Keratinocyte (primary cell): ENCODE results near the gene PLXDC2. TPM values are rescaled to one million over a fixed set of nuclear protein-coding genes. Genes with fewer than 3 reads are reported as not detected.
A peak's percentile ranks its signal among the peaks of the same experiment; 100 is the strongest.

Source experiments
- DNase-seq: peaks from one replicate; pipeline ENCODE4 v3.0.0-alpha.2; 2011; ENCODE audit warnings: low read depth, missing footprints, low spot score
- FAIRE-seq: peaks from 2 replicates; lab custom pipeline; 2011; peaks lifted over from hg19 to GRCh38; lab: Jason Lieb, UNC
- H2AFZ ChIP-seq: 2 replicates; pipeline ENCODE4 v1.6.0; 2012; ENCODE audit warnings: low read length, control low read depth, inconsistent platforms; ENCODE audit not compliant: control insufficient read depth
- H3K27ac ChIP-seq: 2 replicates; pipeline ENCODE4 v1.5.1; 2011; ENCODE audit warnings: low read length; ENCODE audit not compliant: control insufficient read depth, insufficient read depth
- H3K27me3 ChIP-seq: 3 replicates; pipeline ENCODE4 v1.6.0; 2011; ENCODE audit warnings: low read length; ENCODE audit not compliant: control insufficient read depth, insufficient read depth; ENCODE audit errors: extremely low read depth
- H3K36me3 ChIP-seq, 2 experiments: 2 replicates in 1 of 2; 3 replicates in 1 of 2; pipeline ENCODE4 v1.5.1; 2011; ENCODE audit warnings: low read length in 2 of 2, mild to moderate bottlenecking in 1 of 2; ENCODE audit not compliant: control insufficient read depth in 2 of 2, insufficient read depth in 2 of 2; ENCODE audit errors: extremely low read depth in 1 of 2
- H3K4me1 ChIP-seq: 3 replicates; pipeline ENCODE4 v1.5.1; 2011; ENCODE audit warnings: low read length; ENCODE audit not compliant: control insufficient read depth, insufficient read depth; ENCODE audit errors: extremely low read depth
- H3K4me2 ChIP-seq: 3 replicates; pipeline ENCODE4 v1.6.0; 2011; ENCODE audit warnings: low read depth, low read length; ENCODE audit not compliant: control insufficient read depth, insufficient read depth; ENCODE audit errors: extremely low read depth
- H3K4me3 ChIP-seq, 3 experiments: fragments of 200-600 bp in 1 of 3; sonication (generic) in 1 of 3; 2 replicates in 2 of 3; 3 replicates in 1 of 3; pipeline ENCODE4 v1.5.1; 2011 to 2016; ENCODE audit warnings: low read length in 3 of 3, mild to moderate bottlenecking in 3 of 3, control low read depth in 2 of 3, inconsistent platforms in 1 of 3, low read depth in 1 of 3, mixed read lengths in 1 of 3, mixed run types in 1 of 3, moderate library complexity in 1 of 3; ENCODE audit not compliant: control insufficient read depth in 2 of 3, insufficient read depth in 2 of 3; ENCODE audit errors: extremely low read depth in 1 of 3
- H3K79me2 ChIP-seq: 2 replicates; pipeline ENCODE4 v1.6.0; 2012; ENCODE audit warnings: low read length; ENCODE audit not compliant: control insufficient read depth, insufficient read depth
- H3K9ac ChIP-seq: 3 replicates; pipeline ENCODE4 v1.6.0; 2011; ENCODE audit warnings: low read length; ENCODE audit not compliant: control insufficient read depth, insufficient read depth; ENCODE audit errors: extremely low read depth
- H3K9me1 ChIP-seq: 3 replicates; pipeline ENCODE4 v1.6.0; 2011; ENCODE audit warnings: low read length; ENCODE audit not compliant: control insufficient read depth, insufficient read depth; ENCODE audit errors: extremely low read depth
- H3K9me3 ChIP-seq: 2 replicates; pipeline ENCODE4 v1.5.1; 2012; ENCODE audit warnings: low read depth, low read length; ENCODE audit not compliant: control insufficient read depth
- H4K20me1 ChIP-seq: 3 replicates; pipeline ENCODE4 v1.6.0; 2011; ENCODE audit warnings: low read length; ENCODE audit not compliant: control insufficient read depth, insufficient read depth; ENCODE audit errors: extremely low read depth
- CTCF ChIP-seq, 3 experiments: IDR thresholded peaks in 1 of 3; conservative IDR thresholded peaks in 1 of 3; optimal IDR thresholded peaks in 1 of 3; 2 replicates in 2 of 3; 3 replicates in 1 of 3; pipeline versions ENCODE3 to v1.5.1; 2011; ENCODE audit warnings: low read length in 3 of 3, mild to moderate bottlenecking in 3 of 3, moderate library complexity in 2 of 3, control low read depth in 1 of 3, inconsistent platforms in 1 of 3; ENCODE audit not compliant: insufficient read depth in 2 of 3; ENCODE audit errors: extremely low read depth in 1 of 3
- EZH2 ChIP-seq: IDR thresholded peaks from one replicate; pipeline ENCODE4 v1.6.1; 2012; ENCODE audit warnings: inconsistent platforms, mild to moderate bottlenecking, low read length, moderate library complexity
- dilution Hi-C: fragments of 300-500 bp; cut with MboI; formaldehyde crosslinking; loops from one replicate; pipeline ENCODE4 v1.7.0; 2020; ENCODE audit warnings: low sequenced_read_pairs; ENCODE audit not compliant: extremely low pct_ligation_motif_present
- polyA plus RNA-seq, 5 experiments: library from polyadenylated mRNA; depleted of rRNA in 3 of 5; stranded (reverse) in 3 of 5; stranded (forward) in 1 of 5; unstranded in 1 of 5; fragments of >200 nt; gene quantifications; 1 replicate in 1 of 5; 2 replicates in 3 of 5; 3 replicates in 1 of 5; pipeline versions ENCODE4 v1.2.1 to v1.2.3, GENCODE V29; 2011 to 2012; ENCODE audit warnings: missing spikeins in 2 of 5, low read depth in 1 of 5, low replicate concordance in 1 of 5

PLXDC2 gene
- polyA plus RNA-seq, 1 donor (not counting 4 experiments of a cell fraction or from before 2014, with no cell fraction given) = 12.9 TPM

GRCh38 chr10:19930936-19931893, 115.0 kb downstream of the PLXDC2 start:
- H3K27me3 ChIP-seq = no peaks in the 10 kb centered on the region
- no peaks in the 10 kb centered on the region for H3K79me2 ChIP-seq
- H3K27ac ChIP-seq = peak overlapping the region; percentile 38
- no peak overlapping the region for H3K9ac ChIP-seq
- DNase-seq = no peak
- H3K9me3 ChIP-seq = no peaks in the 10 kb centered on the region
- H2AFZ ChIP-seq = no peak overlapping the region
- H3K36me3 ChIP-seq = no peaks in the 10 kb centered on the region
- H3K4me3 ChIP-seq = peak overlapping the region in 1 of 3 experiments; percentile 13
- dilution Hi-C loops = no loop called here
- TF ChIP-seq EZH2 (no peak), CTCF (optimal IDR thresholded peaks at IDR 0.05 in 1 of 3, IDR thresholded peaks at IDR 0.05 in 1 of 3, conservative IDR thresholded peaks at IDR 0.05 in 1 of 3; ENCODE audit: extremely low read depth in 1 of 3, insufficient read depth in 2 of 3, low read length in 3 of 3) (no peak)
- H4K20me1 ChIP-seq = no peaks in the 10 kb centered on the region
- H3K4me1 ChIP-seq = peaks cover 32% of the 10 kb centered on the region
- H3K4me2 ChIP-seq = peak overlapping the region; percentile 52
- FAIRE-seq = peak; percentile 96
- H3K9me1 ChIP-seq = no peaks in the 10 kb centered on the region

GRCh38 chr10:19931894-19932590, 115.8 kb downstream of the PLXDC2 start:
- no peaks in the 10 kb centered on the region for H3K79me2 ChIP-seq
- no peaks in the 10 kb centered on the region for H3K9me1 ChIP-seq
- peak overlapping the region; percentile 31 for H3K27ac ChIP-seq
- dilution Hi-C loops = no loop called here
- no peaks in the 10 kb centered on the region for H3K9me3 ChIP-seq
- DNase-seq (no peak), FAIRE-seq (no peak)
- no peaks in the 10 kb centered on the region for H4K20me1 ChIP-seq
- H3K4me3 ChIP-seq = no peak overlapping the region
- H3K36me3 ChIP-seq = no peaks in the 10 kb centered on the region
- H3K4me2 ChIP-seq = peak overlapping the region; percentile 52
- peaks cover 32% of the 10 kb centered on the region for H3K4me1 ChIP-seq
- TF ChIP-seq CTCF (optimal IDR thresholded peaks at IDR 0.05 in 1 of 3, IDR thresholded peaks at IDR 0.05 in 1 of 3, conservative IDR thresholded peaks at IDR 0.05 in 1 of 3; ENCODE audit: extremely low read depth in 1 of 3, insufficient read depth in 2 of 3, low read length in 3 of 3) = no peak
- no peak for TF ChIP-seq EZH2
- H3K27me3 ChIP-seq = no peaks in the 10 kb centered on the region
- no peak overlapping the region for H2AFZ ChIP-seq
- no peak overlapping the region for H3K9ac ChIP-seq
